Activated gamma-delta T cell treated with Interleukin-2 at 50 U/mL for 16 hours (primary cell): Measurements from ENCODE around the gene CEMP1.

Experiments
- DNase-seq: peaks from one replicate; pipeline ENCODE4 v3.0.0-alpha.2; 2020

CEMP1 gene

DNA sequence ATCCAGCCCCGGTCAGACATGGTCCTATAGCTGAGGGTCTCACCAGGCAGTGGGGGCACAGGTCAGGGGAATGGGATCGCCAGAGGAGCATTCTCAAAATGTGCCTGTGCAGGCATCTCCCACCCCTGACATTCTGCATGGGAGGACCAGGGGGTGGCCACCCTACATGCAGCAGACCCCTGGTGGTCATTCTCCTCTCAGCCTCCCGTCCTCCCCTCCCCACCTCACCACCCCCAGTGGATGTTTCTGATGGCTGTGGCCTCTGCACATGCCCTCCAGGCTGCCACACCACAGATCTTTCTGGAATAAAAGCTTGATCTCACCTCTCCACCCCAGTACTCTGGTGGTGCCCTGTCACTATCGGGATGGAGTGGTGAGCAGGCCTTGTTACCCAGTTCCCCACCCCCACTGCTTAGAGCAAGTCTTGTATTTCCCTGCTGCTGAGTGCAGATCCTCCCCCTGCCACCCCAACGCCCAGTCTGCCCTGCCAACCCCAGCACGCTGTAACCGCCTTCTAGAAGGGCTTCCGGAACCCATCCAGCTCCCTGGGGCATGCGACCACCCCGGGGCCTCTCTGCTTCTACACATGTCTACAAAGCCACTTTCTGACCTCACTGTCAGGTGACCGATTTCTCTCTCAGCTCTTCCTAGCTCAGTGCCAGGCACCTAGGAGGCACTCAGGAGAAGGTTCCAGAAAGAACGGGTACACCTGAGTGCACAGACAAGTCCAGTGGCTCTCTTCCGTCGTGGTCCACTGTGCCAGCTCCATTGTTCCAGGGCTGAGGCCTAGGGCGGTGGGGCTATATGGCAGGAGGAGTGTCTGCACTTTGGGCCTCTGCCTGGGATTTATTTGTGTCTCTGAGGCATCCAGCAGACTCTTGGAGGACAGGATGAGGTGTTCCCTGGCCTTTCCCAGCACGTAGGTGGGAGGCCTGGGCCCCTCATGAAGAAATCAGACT is 47.0 kb downstream of the CEMP1 start:
- no peak for DNase-seq

GRCh38 chr16:2482708-2483534 is 48.3 kb downstream of the CEMP1 start:
- no peak for DNase-seq

- DNase-seq = no peak
Measured at GRCh38 chr16:2482249-2482648, 49.0 kb downstream of the CEMP1 start.

DNA sequence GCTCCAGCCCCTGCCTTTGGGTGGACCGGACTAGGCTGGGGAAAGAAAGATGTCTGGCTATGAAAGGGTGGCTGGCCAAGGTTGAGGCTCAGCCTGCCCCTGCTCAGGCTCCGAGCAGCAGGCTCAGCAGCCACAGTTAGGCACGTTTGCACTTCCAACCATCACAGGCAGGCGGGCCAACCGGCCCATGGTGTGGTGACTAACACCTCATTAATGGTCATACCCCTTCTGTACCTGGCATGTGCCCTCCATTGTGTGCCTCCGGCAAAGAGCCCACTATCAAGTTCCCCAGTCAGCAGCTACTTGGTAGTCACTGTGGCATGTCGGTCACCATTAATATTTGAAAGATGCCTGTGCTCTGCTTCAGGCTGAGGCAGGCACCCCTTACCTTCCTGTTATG is 49.5 kb downstream of the CEMP1 start:
- DNase-seq = no peak

DNA sequence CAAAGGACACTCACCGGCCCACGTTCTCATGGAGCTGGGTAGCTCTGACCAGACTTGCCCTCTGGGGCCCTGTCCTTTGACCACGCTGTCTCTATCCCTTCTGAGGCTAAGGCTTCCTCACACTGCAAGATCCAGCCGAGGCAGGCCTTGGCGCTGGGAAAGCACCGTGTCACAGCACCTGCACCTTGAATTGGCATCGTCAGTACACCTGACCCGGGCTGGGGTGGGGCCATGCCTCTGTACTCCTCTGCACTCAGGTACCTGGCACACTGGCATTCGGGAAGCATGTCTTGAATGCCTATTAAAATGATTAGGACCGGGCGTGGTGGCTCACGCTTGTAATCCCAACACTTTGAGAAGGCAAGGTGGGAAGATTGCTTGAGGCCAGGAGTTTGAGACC is 50.3 kb downstream of the CEMP1 start:
- DNase-seq = no peak
